HepG2 (cell line): ENCODE data around the gene SIRT6. TPM values are rescaled to one million over a fixed set of nuclear protein-coding genes. Genes with fewer than 3 reads are reported as not detected.
A peak's percentile ranks its signal among the peaks of the same experiment; 100 is the strongest.

ENCODE experiments used
- AGO2 ChIP-seq: fragments of 200-400 bp; formaldehyde crosslinking; optimal IDR thresholded peaks from 2 replicates; pipeline ENCODE3; 2017; ENCODE audit warnings: mild to moderate bottlenecking, low read depth, low read length, moderate library complexity
- AHR ChIP-seq: IDR thresholded peaks from 2 replicates; pipeline ENCODE4 v1.6.1; 2018; ENCODE audit warnings: missing genetic modification reagents, missing compliant biosample characterization
- CBX5 ChIP-seq: sonication (generic); formaldehyde crosslinking; IDR thresholded peaks from 2 replicates; pipeline ENCODE4 v1.4.0; 2020; ENCODE audit warnings: missing genetic modification reagents, borderline replicate concordance
- CCAR2 ChIP-seq: fragments of 200-400 bp; formaldehyde crosslinking; optimal IDR thresholded peaks from 2 replicates; pipeline ENCODE3; 2018; ENCODE audit warnings: low read depth, mild to moderate bottlenecking, low read length, moderate library complexity
- DNMT1 ChIP-seq: sonication (generic); formaldehyde crosslinking; IDR thresholded peaks from 2 replicates; pipeline ENCODE4 v1.5.1; 2020; ENCODE audit warnings: mild to moderate bottlenecking, missing genetic modification reagents
- KDM5A ChIP-seq: fragments of 200-600 bp; sonication (generic); IDR thresholded peaks from 2 replicates; pipeline ENCODE4 v1.7.0; 2018; ENCODE audit warnings: antibody characterized with exemption, mild to moderate bottlenecking, low read length, borderline replicate concordance
- KLF13 ChIP-seq: sonication (generic); formaldehyde crosslinking; IDR thresholded peaks from 2 replicates; pipeline ENCODE4 v1.4.0; 2020; ENCODE audit warnings: mild to moderate bottlenecking, missing genetic modification reagents
- NCOA5 ChIP-seq: sonication (generic); formaldehyde crosslinking; IDR thresholded peaks from 2 replicates; pipeline ENCODE4 v1.4.0; 2020; ENCODE audit warnings: missing genetic modification reagents
- PAX8 ChIP-seq: sonication (generic); formaldehyde crosslinking; IDR thresholded peaks from 2 replicates; pipeline ENCODE4 v1.8.0; 2022; ENCODE audit warnings: mild to moderate bottlenecking, missing genetic modification reagents, borderline replicate concordance
- RARA ChIP-seq: IDR thresholded peaks from 2 replicates; pipeline ENCODE4 v1.6.1; 2016; ENCODE audit warnings: missing genetic modification reagents, missing compliant biosample characterization
- RBAK ChIP-seq: sonication (generic); formaldehyde crosslinking; IDR thresholded peaks from 2 replicates; pipeline ENCODE4 v1.5.1; 2020; ENCODE audit warnings: mild to moderate bottlenecking, missing genetic modification reagents
- RFX3 ChIP-seq: IDR thresholded peaks from 2 replicates; pipeline ENCODE4 v1.6.1; 2016; ENCODE audit warnings: missing biosample characterization, missing genetic modification reagents
- ZBTB3 ChIP-seq: sonication (generic); formaldehyde crosslinking; IDR thresholded peaks from 2 replicates; pipeline ENCODE4 v1.4.0; 2020; ENCODE audit warnings: low read depth, mild to moderate bottlenecking, moderate library complexity, missing genetic modification reagents, borderline replicate concordance
- ZNF138 ChIP-seq: sonication (generic); formaldehyde crosslinking; IDR thresholded peaks from 2 replicates; pipeline ENCODE4 v1.5.0; 2020; ENCODE audit warnings: mild to moderate bottlenecking, low read depth, missing genetic modification reagents
- ZNF160 ChIP-seq: sonication (generic); formaldehyde crosslinking; IDR thresholded peaks from 2 replicates; pipeline ENCODE4 v1.8.0; 2022; ENCODE audit warnings: mild to moderate bottlenecking, inconsistent platforms, missing genetic modification reagents
- ZNF326 ChIP-seq: sonication (generic); formaldehyde crosslinking; IDR thresholded peaks from 2 replicates; pipeline ENCODE4 v1.4.0; 2020; ENCODE audit warnings: missing genetic modification reagents, borderline replicate concordance
- ZNF451 ChIP-seq: sonication (generic); formaldehyde crosslinking; IDR thresholded peaks from 2 replicates; pipeline ENCODE4 v1.5.0; 2020; ENCODE audit warnings: mild to moderate bottlenecking, missing genetic modification reagents
- ZNF790 ChIP-seq: sonication (generic); formaldehyde crosslinking; IDR thresholded peaks from 2 replicates; pipeline ENCODE4 v1.8.0; 2022; ENCODE audit warnings: missing genetic modification reagents, mild to moderate bottlenecking, borderline replicate concordance
- ZZZ3 ChIP-seq: sonication (generic); formaldehyde crosslinking; IDR thresholded peaks from 2 replicates; pipeline ENCODE4 v1.4.0; 2020; ENCODE audit warnings: missing genetic modification reagents, mild to moderate bottlenecking, borderline replicate concordance
- polyA plus RNA-seq, 8 experiments: library from polyadenylated mRNA; depleted of rRNA in 3 of 8; stranded (reverse) in 7 of 8; unstranded in 1 of 8; fragments of >200 nt; fragmentation: Illumina TruSeq in 4 of 8; extraction: Trizol in 4 of 8; gene quantifications; 2 replicates each; pipeline versions ENCODE4 v1.2.1 to v1.2.3, GENCODE V29; 2011 to 2016; ENCODE audit warnings: low read depth in 4 of 8, missing spikeins in 1 of 8, mixed read lengths in 1 of 8; ENCODE audit not compliant: insufficient read depth in 1 of 8
- total RNA-seq, 5 experiments: library from RNA; depleted of rRNA; stranded (reverse); fragments of >200 nt; fragmentation: Illumina TruSeq; extraction: Trizol; gene quantifications; 2 replicates each; pipeline ENCODE4 v1.2.3, GENCODE V29; 2016; ENCODE audit warnings: low read depth in 1 of 5
- TF ChIP-seq, protein P1 (sequence below): IDR thresholded peaks from 2 replicates; pipeline ENCODE4 v1.6.1; 2016
- TF ChIP-seq, protein P2 (sequence below): IDR thresholded peaks from 2 replicates; pipeline ENCODE4 v1.4.0; 2020; ENCODE audit warnings: mild to moderate bottlenecking, missing genetic modification reagents
- TF ChIP-seq, protein P3 (sequence below): sonication (generic); formaldehyde crosslinking; IDR thresholded peaks from 2 replicates; pipeline ENCODE4 v1.5.0; 2020; ENCODE audit warnings: missing genetic modification reagents
- TF ChIP-seq, protein P4 (sequence below): sonication (generic); formaldehyde crosslinking; IDR thresholded peaks from 2 replicates; pipeline ENCODE4 v1.9.0; 2021; ENCODE audit warnings: missing genetic modification reagents, borderline replicate concordance

The SIRT6 gene
- total and polyA plus RNA-seq, 2 of the 13 experiments (the other 11 are each of a cell fraction or from before 2014, with no cell fraction given): 11.0 to 18.4 TPM

DNA sequence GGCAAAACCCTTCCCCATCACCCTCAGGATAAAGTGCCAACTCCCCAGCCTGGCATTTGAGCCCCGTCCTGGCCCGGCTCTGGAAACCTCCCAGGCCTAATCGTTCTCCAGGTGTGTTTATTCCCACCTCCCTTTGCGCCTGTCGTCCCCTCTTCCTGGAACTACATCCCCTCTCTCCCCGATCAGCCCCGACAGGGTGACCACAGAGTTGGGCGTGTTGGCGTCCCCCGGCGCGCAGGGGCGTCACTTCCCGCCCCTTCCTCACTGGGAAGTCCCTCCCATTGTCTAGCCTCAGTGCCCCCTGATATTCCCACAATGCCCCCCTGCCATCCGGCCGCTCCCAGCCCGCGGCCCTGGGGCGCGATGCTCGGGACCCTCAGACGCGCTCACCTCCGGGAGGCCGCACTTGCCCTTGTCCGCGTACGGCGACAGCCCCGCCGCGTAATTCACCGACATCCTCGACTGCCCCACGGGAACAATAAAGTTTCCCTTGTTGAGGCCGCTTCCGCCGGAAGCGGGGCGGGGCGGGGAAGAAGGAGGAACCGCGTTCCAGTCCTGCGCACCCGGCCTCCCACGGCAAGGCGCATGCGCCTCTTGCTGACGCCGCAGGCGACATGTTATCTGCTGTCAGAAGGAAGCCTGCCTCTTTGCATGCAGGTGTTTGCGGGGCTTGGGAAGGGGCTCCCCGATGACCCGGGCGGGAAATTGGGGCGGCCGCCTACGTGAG is at the start of gene SIRT6, which contains the start of gene ANKRD24 (continued):
- TF ChIP-seq ZNF138 (CRISPR knock-in tag): 0 out of 2 replicates have a peak, but pooled peaks have one; percentile 25
- TF ChIP-seq, protein P1, sequence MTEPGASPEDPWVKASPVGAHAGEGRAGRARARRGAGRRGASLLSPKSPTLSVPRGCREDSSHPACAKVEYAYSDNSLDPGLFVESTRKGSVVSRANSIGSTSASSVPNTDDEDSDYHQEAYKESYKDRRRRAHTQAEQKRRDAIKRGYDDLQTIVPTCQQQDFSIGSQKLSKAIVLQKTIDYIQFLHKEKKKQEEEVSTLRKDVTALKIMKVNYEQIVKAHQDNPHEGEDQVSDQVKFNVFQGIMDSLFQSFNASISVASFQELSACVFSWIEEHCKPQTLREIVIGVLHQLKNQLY (CRISPR knock-in tag): 0 out of 2 replicates have a peak, but pooled peaks have one; percentile 36
- no peak for TF ChIP-seq AGO2
- TF ChIP-seq, protein P2, sequence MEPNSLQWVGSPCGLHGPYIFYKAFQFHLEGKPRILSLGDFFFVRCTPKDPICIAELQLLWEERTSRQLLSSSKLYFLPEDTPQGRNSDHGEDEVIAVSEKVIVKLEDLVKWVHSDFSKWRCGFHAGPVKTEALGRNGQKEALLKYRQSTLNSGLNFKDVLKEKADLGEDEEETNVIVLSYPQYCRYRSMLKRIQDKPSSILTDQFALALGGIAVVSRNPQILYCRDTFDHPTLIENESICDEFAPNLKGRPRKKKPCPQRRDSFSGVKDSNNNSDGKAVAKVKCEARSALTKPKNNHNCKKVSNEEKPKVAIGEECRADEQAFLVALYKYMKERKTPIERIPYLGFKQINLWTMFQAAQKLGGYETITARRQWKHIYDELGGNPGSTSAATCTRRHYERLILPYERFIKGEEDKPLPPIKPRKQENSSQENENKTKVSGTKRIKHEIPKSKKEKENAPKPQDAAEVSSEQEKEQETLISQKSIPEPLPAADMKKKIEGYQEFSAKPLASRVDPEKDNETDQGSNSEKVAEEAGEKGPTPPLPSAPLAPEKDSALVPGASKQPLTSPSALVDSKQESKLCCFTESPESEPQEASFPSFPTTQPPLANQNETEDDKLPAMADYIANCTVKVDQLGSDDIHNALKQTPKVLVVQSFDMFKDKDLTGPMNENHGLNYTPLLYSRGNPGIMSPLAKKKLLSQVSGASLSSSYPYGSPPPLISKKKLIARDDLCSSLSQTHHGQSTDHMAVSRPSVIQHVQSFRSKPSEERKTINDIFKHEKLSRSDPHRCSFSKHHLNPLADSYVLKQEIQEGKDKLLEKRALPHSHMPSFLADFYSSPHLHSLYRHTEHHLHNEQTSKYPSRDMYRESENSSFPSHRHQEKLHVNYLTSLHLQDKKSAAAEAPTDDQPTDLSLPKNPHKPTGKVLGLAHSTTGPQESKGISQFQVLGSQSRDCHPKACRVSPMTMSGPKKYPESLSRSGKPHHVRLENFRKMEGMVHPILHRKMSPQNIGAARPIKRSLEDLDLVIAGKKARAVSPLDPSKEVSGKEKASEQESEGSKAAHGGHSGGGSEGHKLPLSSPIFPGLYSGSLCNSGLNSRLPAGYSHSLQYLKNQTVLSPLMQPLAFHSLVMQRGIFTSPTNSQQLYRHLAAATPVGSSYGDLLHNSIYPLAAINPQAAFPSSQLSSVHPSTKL: peak; percentile 68
- no peak for TF ChIP-seq PAX8 (CRISPR knock-in tag)
- no peak for TF ChIP-seq RARA (CRISPR knock-in tag)
- TF ChIP-seq AHR: peak; percentile 93; the same call in 1 of the 2 replicates
- no peak for TF ChIP-seq NCOA5 (CRISPR knock-in tag)
- no peak for TF ChIP-seq RFX3 (CRISPR knock-in tag)
- TF ChIP-seq, protein P3, sequence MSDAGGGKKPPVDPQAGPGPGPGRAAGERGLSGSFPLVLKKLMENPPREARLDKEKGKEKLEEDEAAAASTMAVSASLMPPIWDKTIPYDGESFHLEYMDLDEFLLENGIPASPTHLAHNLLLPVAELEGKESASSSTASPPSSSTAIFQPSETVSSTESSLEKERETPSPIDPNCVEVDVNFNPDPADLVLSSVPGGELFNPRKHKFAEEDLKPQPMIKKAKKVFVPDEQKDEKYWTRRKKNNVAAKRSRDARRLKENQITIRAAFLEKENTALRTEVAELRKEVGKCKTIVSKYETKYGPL (CRISPR knock-in tag): no peak
- TF ChIP-seq KLF13 (CRISPR knock-in tag): no peak
- TF ChIP-seq ZNF451 (CRISPR knock-in tag): peak; percentile 87
- no peak for TF ChIP-seq DNMT1 (CRISPR knock-in tag)
- no peak for TF ChIP-seq ZNF326 (CRISPR knock-in tag)
- TF ChIP-seq RBAK (CRISPR knock-in tag): no peak
- peak; percentile 97 for TF ChIP-seq KDM5A
- TF ChIP-seq CBX5: peak; percentile 83
- peak; percentile 78; the same call in 1 of the 2 replicates for TF ChIP-seq ZNF160 (CRISPR knock-in tag)
- peak; percentile 98; the same call in 1 of the 2 replicates for TF ChIP-seq ZZZ3 (CRISPR knock-in tag)
- TF ChIP-seq, protein P4, sequence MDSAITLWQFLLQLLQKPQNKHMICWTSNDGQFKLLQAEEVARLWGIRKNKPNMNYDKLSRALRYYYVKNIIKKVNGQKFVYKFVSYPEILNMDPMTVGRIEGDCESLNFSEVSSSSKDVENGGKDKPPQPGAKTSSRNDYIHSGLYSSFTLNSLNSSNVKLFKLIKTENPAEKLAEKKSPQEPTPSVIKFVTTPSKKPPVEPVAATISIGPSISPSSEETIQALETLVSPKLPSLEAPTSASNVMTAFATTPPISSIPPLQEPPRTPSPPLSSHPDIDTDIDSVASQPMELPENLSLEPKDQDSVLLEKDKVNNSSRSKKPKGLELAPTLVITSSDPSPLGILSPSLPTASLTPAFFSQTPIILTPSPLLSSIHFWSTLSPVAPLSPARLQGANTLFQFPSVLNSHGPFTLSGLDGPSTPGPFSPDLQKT (CRISPR knock-in tag): peak; percentile 97; the same call in 1 of the 2 replicates
- no peak for TF ChIP-seq ZBTB3
- TF ChIP-seq CCAR2: no peak
- no peak for TF ChIP-seq ZNF790 (CRISPR knock-in tag)
